ENCODE results near the gene EBF3. TPM values are rescaled to one million over a fixed set of nuclear protein-coding genes. Genes with fewer than 3 reads are reported as not detected.
A peak's percentile ranks its signal among the peaks of the same experiment; 100 is the strongest.

EBF3 gene
- total RNA-seq, 4 donors from 2014 or later, result 0.42 to 2.9 (median 1.3) TPM

- 72 to 79% methylated on average over 6 of the region's 6 CpGs for WGBS, 2 donors
- TF ChIP-seq CTCF (IDR thresholded peaks at IDR 0.05) (no peak), POLR2A (IDR thresholded peaks at IDR 0.05) (no peak)
- intact Hi-C loops (cut with DNase I), result no loop called here
- Histone ChIP-seq H3K4me1 (peaks cover 0 to 11% (median 3%) of the 10 kb centered on the region in 3 donors), H3K4me3 (no peak overlapping the region), H3K9me3 (no peaks in the 10 kb centered on the region), H3K36me3 (no peaks in the 10 kb centered on the region), H3K27me3 (peaks cover 0 to 34% (median 0%) of the 10 kb centered on the region in 4 donors), H3K27ac (peak overlapping the region in 3 of 4 donors; percentile 50 to 72 (median 66))
- no peak for DNase-seq
These were observed 19.0 kb downstream of the EBF3 start for GRCh38 chr10:129945064-129945463.

- peaks cover 0 to 30% (median 0%) of the 10 kb centered on the region in 4 donors for H3K27me3 ChIP-seq
- H3K36me3 ChIP-seq, result no peaks in the 10 kb centered on the region
- no peaks in the 10 kb centered on the region for H3K9me3 ChIP-seq
- no peak for DNase-seq
- TF ChIP-seq POLR2A (IDR thresholded peaks at IDR 0.05) (no peak), CTCF (IDR thresholded peaks at IDR 0.05) (no peak)
- H3K4me3 ChIP-seq, result no peak overlapping the region
- peaks cover 0 to 5% (median 2%) of the 10 kb centered on the region in 3 donors for H3K4me1 ChIP-seq
- 88% methylated on average over 8 of the region's 8 CpGs for WGBS, 2 donors
- no peak overlapping the region for H3K27ac ChIP-seq
- intact Hi-C loops (cut with DNase I), result no loop called here
These were observed 19.6 kb downstream of the EBF3 start for GRCh38 chr10:129944456-129944855.

GRCh38 chr10:129942936-129943715 lies 20.9 kb downstream of the EBF3 start:
- Histone ChIP-seq H3K36me3 (no peaks in the 10 kb centered on the region), H3K4me1 (no peaks in the 10 kb centered on the region), H3K27me3 (peaks cover 0 to 17% (median 0%) of the 10 kb centered on the region in 4 donors), H3K27ac (no peak overlapping the region), H3K4me3 (no peak overlapping the region), H3K9me3 (no peaks in the 10 kb centered on the region)
- no peak for DNase-seq
- WGBS, 2 donors, result 67 to 69% methylated on average over 10 to 12 of the region's 12 CpGs
- no peak for TF ChIP-seq CTCF (IDR thresholded peaks at IDR 0.05)
- TF ChIP-seq POLR2A (IDR thresholded peaks at IDR 0.05), result no peak
- intact Hi-C loops (cut with DNase I), result no loop called here

GRCh38 chr10:129942391-129942790 lies 21.7 kb downstream of the EBF3 start:
- no peak for DNase-seq
- no peaks in the 10 kb centered on the region for H3K4me1 ChIP-seq
- WGBS, 2 donors, result 89 to 92% methylated on average over 7 to 9 of the region's 9 CpGs

More at GRCh38 chr10:129942391-129942790, 21.7 kb downstream of the EBF3 start:
- H3K27me3 ChIP-seq, result peaks cover 0 to 16% (median 0%) of the 10 kb centered on the region in 4 donors
- H3K9me3 ChIP-seq, result no peaks in the 10 kb centered on the region
- TF ChIP-seq POLR2A (IDR thresholded peaks at IDR 0.05), result no peak
- TF ChIP-seq CTCF (IDR thresholded peaks at IDR 0.05), result no peak
- no peak overlapping the region for H3K4me3 ChIP-seq
- intact Hi-C loops (cut with DNase I), result no loop called here
- no peak overlapping the region for H3K27ac ChIP-seq
- H3K36me3 ChIP-seq, result no peaks in the 10 kb centered on the region
